Transverse colon (tissue), 4 donors: ENCODE data around the gene CCNY.
"Not testable (repeated sequence)": the region's sequence is repeated elsewhere in the genome, so short reads cannot be mapped to it uniquely, and the experiment has no call there.

ENCODE experiments used
- POLR2A ChIP-seq: fragments of 450-650 bp; IDR thresholded peaks from one replicate; pipeline ENCODE4 v1.6.1; 2016; ENCODE audit warnings: antibody characterized with exemption, mild to moderate bottlenecking, moderate library complexity
- POLR2AphosphoS5 ChIP-seq, 3 donors: sonication (generic); formaldehyde crosslinking; IDR thresholded peaks; one replicate each; pipeline ENCODE4 v1.6.1; 2016; ENCODE audit warnings: antibody characterized with exemption in 3 of 3
- TF ChIP-seq, protein P1 (sequence below), 5 experiments: fragments of 200-600 bp in 3 of 5; fragments of 450-650 bp in 2 of 5; sonication (generic) in 3 of 5; IDR thresholded peaks; 1 replicate in 2 of 5; 2 replicates in 3 of 5; pipeline ENCODE4 v1.5.1; 2016 to 2017; ENCODE audit warnings: antibody characterized with exemption in 5 of 5, inconsistent platforms in 3 of 5, mild to moderate bottlenecking in 2 of 5, moderate library complexity in 1 of 5

- TF ChIP-seq POLR2A; POLR2AphosphoS5 (IDR thresholded peaks at IDR 0.05): not testable (repeated sequence)
- TF ChIP-seq, protein P1, sequence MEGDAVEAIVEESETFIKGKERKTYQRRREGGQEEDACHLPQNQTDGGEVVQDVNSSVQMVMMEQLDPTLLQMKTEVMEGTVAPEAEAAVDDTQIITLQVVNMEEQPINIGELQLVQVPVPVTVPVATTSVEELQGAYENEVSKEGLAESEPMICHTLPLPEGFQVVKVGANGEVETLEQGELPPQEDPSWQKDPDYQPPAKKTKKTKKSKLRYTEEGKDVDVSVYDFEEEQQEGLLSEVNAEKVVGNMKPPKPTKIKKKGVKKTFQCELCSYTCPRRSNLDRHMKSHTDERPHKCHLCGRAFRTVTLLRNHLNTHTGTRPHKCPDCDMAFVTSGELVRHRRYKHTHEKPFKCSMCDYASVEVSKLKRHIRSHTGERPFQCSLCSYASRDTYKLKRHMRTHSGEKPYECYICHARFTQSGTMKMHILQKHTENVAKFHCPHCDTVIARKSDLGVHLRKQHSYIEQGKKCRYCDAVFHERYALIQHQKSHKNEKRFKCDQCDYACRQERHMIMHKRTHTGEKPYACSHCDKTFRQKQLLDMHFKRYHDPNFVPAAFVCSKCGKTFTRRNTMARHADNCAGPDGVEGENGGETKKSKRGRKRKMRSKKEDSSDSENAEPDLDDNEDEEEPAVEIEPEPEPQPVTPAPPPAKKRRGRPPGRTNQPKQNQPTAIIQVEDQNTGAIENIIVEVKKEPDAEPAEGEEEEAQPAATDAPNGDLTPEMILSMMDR (IDR thresholded peaks at IDR 0.05) = not testable (repeated sequence)
Measured at GRCh38 chr10:35407696-35408095, 71.4 kb downstream of the CCNY start.
